A549 treated with CpdA at 1 μM for 4 hours (cell line): ENCODE measurements around the gene DBN1. TPM values are rescaled to one million over a fixed set of nuclear protein-coding genes. Genes with fewer than 3 reads are reported as not detected.

ENCODE experiments used
- total RNA-seq: library from RNA; stranded (reverse); fragments of 200-300 nt; extraction: Qiagen RNA extraction; gene quantifications from 5 replicates; pipeline ENCODE4 v1.2.3, GENCODE V29; 2022; ENCODE audit warnings: low read depth

Gene DBN1
- 54.2 to 72.8 TPM (median 63.0 TPM) in 5 replicates for total RNA-seq

GRCh38 chr5:177473443-177474001 lies at the start of gene DBN1:
Gene DBN1 (minus strand): TSS chr5:177473634. CDS start chr5:177473521, 113 bp downstream.

GRCh38 chr5:177516601-177517568 lies 43.5 kb upstream of the DBN1 start, which contains the start of gene DDX41:
Gene DDX41 (minus strand): TSS chr5:177516961. CDS start chr5:177516945, 16 bp downstream.

GRCh38 chr5:177509381-177509951 lies 36.0 kb upstream of the DBN1 start, which contains the start of gene DOK3:
Gene DOK3 (minus strand): TSS chr5:177509826. CDS start chr5:177509540, 286 bp downstream.

GRCh38 chr5:177497292-177498012 lies 24.0 kb upstream of the DBN1 start, which contains the start of gene PDLIM7:
Gene PDLIM7 (minus strand): TSS chr5:177497604. CDS start chr5:177496512, 1,092 bp downstream.

GRCh38 chr5:177446200-177447065 lies 27.0 kb downstream of the DBN1 start, which contains the start of gene PRR7:
Gene PRR7 (plus strand): TSS chr5:177446814. CDS start chr5:177455068, 8,254 bp downstream.

GRCh38 chr5:177426566-177427210 lies 46.7 kb downstream of the DBN1 start, which contains the start of gene GRK6:
Gene GRK6 (plus strand): TSS chr5:177426676. CDS start chr5:177426846, 170 bp downstream.

GRCh38 chr5:177409043-177409801 lies 64.2 kb downstream of the DBN1 start, which contains the start of gene F12:
Gene F12 (minus strand): TSS chr5:177409564. CDS start chr5:177409527, 37 bp downstream.

Other genes starting within 250 kb of the DBN1 start
- 25.4 to 29.7 TPM (median 26.3 TPM) in 5 replicates for gene RAB24, start 169.9 kb downstream of the DBN1 start, total RNA-seq
- gene PRELID1, start 169.8 kb downstream of the DBN1 start, total RNA-seq = 267 to 389 TPM (median 379 TPM) in 5 replicates
- 13.3 to 21.8 TPM (median 18.7 TPM) in 5 replicates for gene MXD3, start 161.7 kb downstream of the DBN1 start, total RNA-seq
- 188 to 233 TPM (median 193 TPM) in 5 replicates for gene LMAN2, start 122.0 kb downstream of the DBN1 start, total RNA-seq
- gene RGS14, start 115.7 kb downstream of the DBN1 start, total RNA-seq = 3.0 to 8.2 TPM (median 6.2 TPM) in 5 replicates
- not detected in 5 replicates for gene SLC34A1, start 89.2 kb downstream of the DBN1 start, total RNA-seq
- not detected in 5 replicates for gene PFN3, start 73.0 kb downstream of the DBN1 start, total RNA-seq
- gene F12, start 64.1 kb downstream of the DBN1 start, total RNA-seq = 13.4 to 26.6 TPM (median 21.8 TPM) in 5 replicates
- 19.5 to 27.2 TPM (median 23.5 TPM) in 5 replicates for gene GRK6, start 47.0 kb downstream of the DBN1 start, total RNA-seq
- 14.4 to 39.0 TPM (median 34.3 TPM) in 5 replicates for gene PRR7, start 26.8 kb downstream of the DBN1 start, total RNA-seq
- 75.2 to 112 TPM (median 99.1 TPM) in 5 replicates for gene PDLIM7, start 24.0 kb upstream of the DBN1 start, total RNA-seq
- gene DOK3, start 36.2 kb upstream of the DBN1 start, total RNA-seq = 3.4 to 6.8 TPM (median 4.7 TPM) in 5 replicates
- 106 to 129 TPM (median 119 TPM) in 5 replicates for gene DDX41, start 43.3 kb upstream of the DBN1 start, total RNA-seq
- 23.8 to 35.4 TPM (median 30.9 TPM) in 5 replicates for gene FAM193B, start 80.9 kb upstream of the DBN1 start, total RNA-seq
- gene TMED9, start 118.6 kb upstream of the DBN1 start, total RNA-seq = 277 to 298 TPM (median 279 TPM) in 5 replicates
- 21.4 to 30.9 TPM (median 26.5 TPM) in 5 replicates for gene B4GALT7, start 126.5 kb upstream of the DBN1 start, total RNA-seq